Kidney (tissue), 14 donors: ENCODE measurements around the gene CLCA1. TPM values are rescaled to one million over a fixed set of nuclear protein-coding genes. Genes with fewer than 3 reads are reported as not detected.
"Not testable (repeated sequence)": the region's sequence is repeated elsewhere in the genome, so short reads cannot be mapped to it uniquely, and the experiment has no call there.

Experiments used
- DNase-seq, 5 donors: peaks; one replicate each; pipeline ENCODE4 v3.0.0-alpha.2; 2013 to 2020
- FAIRE-seq: peaks from 2 replicates; lab custom pipeline; 2012; peaks lifted over from hg19 to GRCh38; lab: Jason Lieb, UNC
- H3K27ac ChIP-seq, 2 donors: one replicate each; pipeline ENCODE4 v1.7.0; 2013; ENCODE audit warnings: low read depth in 2 of 2, low read length in 2 of 2, inconsistent platforms in 1 of 2
- H3K27me3 ChIP-seq: one replicate; pipeline ENCODE4 v1.7.1; 2013; ENCODE audit warnings: low read length, inconsistent platforms; ENCODE audit not compliant: control insufficient read depth, insufficient read depth
- H3K36me3 ChIP-seq, 3 donors: one replicate each; pipeline versions ENCODE4 v1.7.0 to v1.7.1; 2013; ENCODE audit warnings: low read length in 3 of 3, control low read depth in 1 of 3, inconsistent platforms in 1 of 3; ENCODE audit not compliant: insufficient read depth in 3 of 3, control insufficient read depth in 2 of 3
- H3K4me1 ChIP-seq, 3 donors: one replicate each; pipeline versions ENCODE4 v1.7.0 to v1.7.1; 2013; ENCODE audit warnings: low read length in 3 of 3, inconsistent platforms in 1 of 3, low read depth in 1 of 3; ENCODE audit not compliant: control insufficient read depth in 2 of 3, insufficient read depth in 2 of 3
- H3K4me3 ChIP-seq, 3 donors: one replicate each; pipeline versions ENCODE4 v1.7.0 to v1.8.1; 2013; ENCODE audit warnings: low read length in 3 of 3, control low read depth in 1 of 3, inconsistent platforms in 1 of 3
- H3K9ac ChIP-seq, 3 donors: one replicate each; pipeline versions ENCODE4 v1.7.0 to v1.7.1; 2013; ENCODE audit warnings: low read length in 3 of 3, control low read depth in 1 of 3, inconsistent platforms in 1 of 3
- H3K9me3 ChIP-seq, 3 donors: one replicate each; pipeline versions ENCODE4 v1.7.0 to v1.7.1; 2013; ENCODE audit warnings: low read length in 3 of 3, control low read depth in 1 of 3, inconsistent platforms in 1 of 3; ENCODE audit not compliant: control insufficient read depth in 2 of 3, insufficient read depth in 1 of 3
- intact Hi-C: fragments of 100-400 bp; cut with DNase I; formaldehyde crosslinking; loops from one replicate; pipeline ENCODE4 v1.11.1; 2022
- polyA plus RNA-seq: library from polyadenylated mRNA; stranded (reverse); fragments of 350-450 nt; fragmentation: Illumina TruSeq; extraction: RNeasy Lipid Tissue Mini Kit (QIAGEN cat#74804); gene quantifications from one replicate; pipeline ENCODE4 v1.2.3, GENCODE V29; 2014; ENCODE audit warnings: low read depth, low replicate concordance; ENCODE audit not compliant: insufficient read depth
- total RNA-seq: library from RNA; stranded (reverse); fragmentation: NEBNext Ultra II Directional; extraction: Animal tissue kit (Norgen Biotek cat#: 25700); gene quantifications from one replicate; pipeline ENCODE4 v1.2.1, GENCODE V29; 2021
- TF ChIP-seq, protein P1 (sequence below): IDR thresholded peaks from 3 replicates; pipeline ENCODE4 v1.5.1; 2012; ENCODE audit warnings: mild to moderate bottlenecking, moderate library complexity, borderline replicate concordance; ENCODE audit not compliant: insufficient read depth; ENCODE audit errors: extremely low read depth
- donor health status: control.
- donor health status: control.
- donor health status: control.
- donor health status: control.
- donor health status: control.
- donor health status: DM: yes; HTN: yes; CAD: no.
- donor health status: Normal renal cell carcinoma (clear cell type).

CLCA1 gene
- total and polyA plus RNA-seq, 2 donors from 2014 or later, result not detected

DNA sequence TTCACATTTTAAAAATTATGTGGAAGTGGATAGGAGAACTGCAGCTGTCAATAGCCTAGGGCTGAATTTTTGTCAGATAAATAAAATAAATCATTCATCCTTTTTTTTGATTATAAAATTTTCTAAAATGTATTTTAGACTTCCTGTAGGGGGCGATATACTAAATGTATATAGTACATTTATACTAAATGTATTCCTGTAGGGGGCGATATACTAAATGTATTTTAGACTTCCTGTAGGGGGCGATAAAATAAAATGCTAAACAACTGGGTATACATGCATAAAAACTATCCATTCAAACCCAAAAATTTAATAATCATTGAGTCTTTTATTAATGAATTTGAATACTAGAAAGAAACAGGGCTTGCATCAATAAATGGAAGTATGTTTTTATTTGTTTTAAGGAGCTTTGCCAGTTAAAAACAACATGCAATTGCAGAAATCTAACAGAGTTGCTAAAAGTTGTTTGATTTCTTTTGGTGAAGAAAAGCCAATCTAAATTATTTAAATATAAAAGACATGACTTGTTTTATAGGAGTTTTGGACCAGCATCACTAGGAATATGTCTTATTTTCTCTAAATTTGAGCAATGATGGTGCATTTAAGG is 31.4 kb downstream of the CLCA1 start:
- Histone ChIP-seq H3K27me3 (no peaks in the 10 kb centered on the region), H3K9me3 (no peaks in the 10 kb centered on the region), H3K27ac (no peak overlapping the region), H3K36me3 (no peaks in the 10 kb centered on the region), H3K9ac (no peak overlapping the region), H3K4me1 (no peaks in the 10 kb centered on the region), H3K4me3 (no peak overlapping the region)
- FAIRE-seq, result peak; percentile 92
- TF ChIP-seq, protein P1, sequence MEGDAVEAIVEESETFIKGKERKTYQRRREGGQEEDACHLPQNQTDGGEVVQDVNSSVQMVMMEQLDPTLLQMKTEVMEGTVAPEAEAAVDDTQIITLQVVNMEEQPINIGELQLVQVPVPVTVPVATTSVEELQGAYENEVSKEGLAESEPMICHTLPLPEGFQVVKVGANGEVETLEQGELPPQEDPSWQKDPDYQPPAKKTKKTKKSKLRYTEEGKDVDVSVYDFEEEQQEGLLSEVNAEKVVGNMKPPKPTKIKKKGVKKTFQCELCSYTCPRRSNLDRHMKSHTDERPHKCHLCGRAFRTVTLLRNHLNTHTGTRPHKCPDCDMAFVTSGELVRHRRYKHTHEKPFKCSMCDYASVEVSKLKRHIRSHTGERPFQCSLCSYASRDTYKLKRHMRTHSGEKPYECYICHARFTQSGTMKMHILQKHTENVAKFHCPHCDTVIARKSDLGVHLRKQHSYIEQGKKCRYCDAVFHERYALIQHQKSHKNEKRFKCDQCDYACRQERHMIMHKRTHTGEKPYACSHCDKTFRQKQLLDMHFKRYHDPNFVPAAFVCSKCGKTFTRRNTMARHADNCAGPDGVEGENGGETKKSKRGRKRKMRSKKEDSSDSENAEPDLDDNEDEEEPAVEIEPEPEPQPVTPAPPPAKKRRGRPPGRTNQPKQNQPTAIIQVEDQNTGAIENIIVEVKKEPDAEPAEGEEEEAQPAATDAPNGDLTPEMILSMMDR, result peak; percentile 84
- intact Hi-C loops, result no loop called here
- DNase-seq, result peak in 2 of 5 donors; percentile 13 to 19

DNA sequence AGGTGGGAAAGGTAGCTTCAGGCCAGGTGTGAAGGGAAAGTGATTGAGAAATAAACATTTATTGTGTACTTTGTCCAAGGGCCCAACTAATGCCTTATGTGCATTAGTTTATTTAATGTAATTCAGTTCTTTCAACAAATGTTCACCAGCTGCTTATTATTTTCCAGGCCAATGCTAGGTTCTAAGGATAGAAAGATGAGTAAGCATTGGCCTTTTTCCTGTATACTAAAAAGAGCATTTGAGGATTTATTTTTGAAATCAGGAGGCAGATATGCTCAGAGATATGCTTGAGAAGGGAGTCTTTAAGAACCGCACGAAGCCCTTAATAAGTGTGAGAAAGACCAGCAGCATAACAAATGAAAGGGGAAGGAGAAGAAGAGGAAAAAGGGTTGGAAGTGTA is 32.0 kb downstream of the CLCA1 start:
- no peaks in the 10 kb centered on the region for H3K27me3 ChIP-seq
- intact Hi-C loops, result no loop called here
- TF ChIP-seq, protein P1, result no peak
- H3K4me3 ChIP-seq, result no peak overlapping the region
- H3K36me3 ChIP-seq, result no peaks in the 10 kb centered on the region
- no peaks in the 10 kb centered on the region for H3K4me1 ChIP-seq
- H3K9me3 ChIP-seq, result no peaks in the 10 kb centered on the region
- FAIRE-seq, result no peak
- H3K9ac ChIP-seq, result no peak overlapping the region
- no peak overlapping the region for H3K27ac ChIP-seq
- DNase-seq, result no peak

DNA sequence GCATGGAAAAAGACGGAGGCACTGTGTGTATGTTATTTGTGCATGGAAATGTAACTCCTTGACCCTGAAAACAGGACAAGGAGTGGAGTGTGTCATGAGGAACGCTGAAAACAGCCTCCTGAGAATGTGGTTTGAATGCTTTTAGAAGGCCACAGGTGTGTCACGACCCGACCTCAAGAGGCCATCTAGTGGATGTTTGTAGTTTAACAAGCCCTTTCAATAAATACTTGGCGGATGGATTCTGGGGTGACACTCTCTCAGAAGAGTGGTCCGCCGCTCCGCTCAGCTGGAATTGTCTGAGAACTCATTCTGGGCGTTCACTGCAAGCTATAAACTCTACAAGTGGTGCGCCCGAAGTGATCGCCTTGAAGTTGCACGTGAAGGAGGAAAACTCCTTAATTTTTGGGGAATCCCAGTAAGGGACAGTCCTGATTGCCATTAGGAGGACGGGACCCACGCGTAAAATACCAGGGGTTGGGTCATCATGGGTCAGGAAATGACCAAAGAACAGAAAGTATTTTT is 33.5 kb downstream of the CLCA1 start:
- FAIRE-seq, H3K4me1 ChIP-seq, H3K9me3 ChIP-seq, H3K9ac ChIP-seq, H3K27ac ChIP-seq, intact Hi-C loops, H3K27me3 ChIP-seq, H3K36me3 ChIP-seq: not testable (repeated sequence)
- peak overlapping the region in 2 of 3 donors; percentile 10 to 60 for H3K4me3 ChIP-seq
- DNase-seq, result peak in 2 of 5 donors; percentile 29 to 53
- TF ChIP-seq, protein P1, result peak; percentile 13
